PC-3 (cell line): ENCODE results near the gene SPHK1.

ENCODE experiments used
- EZH2 ChIP-seq: fragments of 300-600 bp; sonication (generic); IDR thresholded peaks from one replicate; pipeline ENCODE4 v1.6.1; 2017; ENCODE audit warnings: antibody characterized with exemption, mild to moderate bottlenecking, low read length; ENCODE audit not compliant: unreplicated experiment
- EZH2phosphoT487 ChIP-seq: fragments of 300-600 bp; sonication (generic); IDR thresholded peaks from 2 replicates; pipeline ENCODE4 v1.6.1; 2018; ENCODE audit warnings: mild to moderate bottlenecking, antibody characterized with exemption, low read length, borderline replicate concordance
- TF ChIP-seq, protein P1 (sequence below): fragments of 300-600 bp; sonication (generic); conservative IDR thresholded peaks from 2 replicates; pipeline ENCODE4 v1.5.1; 2017; ENCODE audit warnings: antibody characterized with exemption, low read depth, mild to moderate bottlenecking, low read length

DNA sequence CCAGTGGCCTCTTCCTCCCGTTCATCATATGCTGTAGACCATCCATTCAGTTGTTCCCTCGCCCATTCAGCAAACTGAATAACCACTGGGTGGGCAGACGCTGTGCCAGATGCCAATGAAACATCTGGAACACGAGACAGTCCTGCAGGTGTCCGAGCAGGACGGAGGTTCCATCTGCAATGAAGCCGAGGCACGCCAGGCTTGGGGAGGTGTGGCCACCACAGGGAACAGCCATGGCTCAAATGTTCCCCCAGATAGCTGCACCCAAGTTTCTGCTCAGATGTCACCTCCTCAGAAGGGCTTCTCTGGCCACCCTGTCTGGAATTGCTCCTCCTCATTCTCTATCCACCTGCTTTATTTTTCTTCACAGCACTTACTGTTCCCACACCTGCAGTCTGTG, 38.0 kb downstream of the SPHK1 start:
- TF ChIP-seq EZH2phosphoT487: no peak
- TF ChIP-seq, protein P1, sequence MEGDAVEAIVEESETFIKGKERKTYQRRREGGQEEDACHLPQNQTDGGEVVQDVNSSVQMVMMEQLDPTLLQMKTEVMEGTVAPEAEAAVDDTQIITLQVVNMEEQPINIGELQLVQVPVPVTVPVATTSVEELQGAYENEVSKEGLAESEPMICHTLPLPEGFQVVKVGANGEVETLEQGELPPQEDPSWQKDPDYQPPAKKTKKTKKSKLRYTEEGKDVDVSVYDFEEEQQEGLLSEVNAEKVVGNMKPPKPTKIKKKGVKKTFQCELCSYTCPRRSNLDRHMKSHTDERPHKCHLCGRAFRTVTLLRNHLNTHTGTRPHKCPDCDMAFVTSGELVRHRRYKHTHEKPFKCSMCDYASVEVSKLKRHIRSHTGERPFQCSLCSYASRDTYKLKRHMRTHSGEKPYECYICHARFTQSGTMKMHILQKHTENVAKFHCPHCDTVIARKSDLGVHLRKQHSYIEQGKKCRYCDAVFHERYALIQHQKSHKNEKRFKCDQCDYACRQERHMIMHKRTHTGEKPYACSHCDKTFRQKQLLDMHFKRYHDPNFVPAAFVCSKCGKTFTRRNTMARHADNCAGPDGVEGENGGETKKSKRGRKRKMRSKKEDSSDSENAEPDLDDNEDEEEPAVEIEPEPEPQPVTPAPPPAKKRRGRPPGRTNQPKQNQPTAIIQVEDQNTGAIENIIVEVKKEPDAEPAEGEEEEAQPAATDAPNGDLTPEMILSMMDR: no peak
- no peak for TF ChIP-seq EZH2
